Keratinocyte (primary cell): ENCODE measurements around the gene COQ8A.

ENCODE experiments used
- CTCF ChIP-seq, 3 experiments: IDR thresholded peaks in 1 of 3; conservative IDR thresholded peaks in 1 of 3; optimal IDR thresholded peaks in 1 of 3; 2 replicates in 2 of 3; 3 replicates in 1 of 3; pipeline versions ENCODE3 to v1.5.1; 2011; ENCODE audit warnings: low read length in 3 of 3, mild to moderate bottlenecking in 3 of 3, moderate library complexity in 2 of 3, control low read depth in 1 of 3, inconsistent platforms in 1 of 3; ENCODE audit not compliant: insufficient read depth in 2 of 3; ENCODE audit errors: extremely low read depth in 1 of 3
- EZH2 ChIP-seq: IDR thresholded peaks from one replicate; pipeline ENCODE4 v1.6.1; 2012; ENCODE audit warnings: inconsistent platforms, mild to moderate bottlenecking, low read length, moderate library complexity

- TF ChIP-seq CTCF (optimal IDR thresholded peaks at IDR 0.05 in 1 of 3, IDR thresholded peaks at IDR 0.05 in 1 of 3, conservative IDR thresholded peaks at IDR 0.05 in 1 of 3; ENCODE audit: extremely low read depth in 1 of 3, insufficient read depth in 2 of 3, low read length in 3 of 3) (no peak), EZH2 (no peak)
These were observed 20.5 kb upstream of the COQ8A start for GRCh38 chr1:226919587-226919986.
